HG02981 (cell line): ENCODE results near the gene NRXN3.
"Not testable (repeated sequence)": the region's sequence is repeated elsewhere in the genome, so short reads cannot be mapped to it uniquely, and the experiment has no call there.

Experiments
- ATAC-seq: cut with Tn5 transposase; IDR thresholded peaks from one replicate; pipeline ENCODE4 v1.9.1; 2021; ENCODE audit warnings: mild to moderate bottlenecking, moderate library complexity; ENCODE audit not compliant: unreplicated experiment

NRXN3 gene

DNA sequence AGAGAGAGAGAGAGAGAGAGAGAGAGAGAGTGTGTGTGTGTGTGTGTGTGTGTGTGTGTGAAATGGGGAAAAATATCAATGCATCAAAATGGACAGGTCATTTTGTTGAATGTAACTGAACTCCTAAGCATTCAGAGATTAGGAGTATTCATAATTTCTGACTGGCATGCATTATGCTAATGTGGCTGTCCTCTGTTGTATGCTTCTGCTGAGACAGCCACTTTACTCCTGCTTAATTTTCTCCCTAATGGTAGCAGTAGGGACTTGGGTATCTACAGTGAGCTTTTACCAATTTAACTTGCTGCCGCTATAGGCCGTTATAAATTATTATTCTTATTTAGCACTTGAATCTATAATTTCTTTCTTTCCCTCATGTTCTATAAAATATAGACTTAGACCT is 924.8 kb downstream of the NRXN3 start:
- no peak for ATAC-seq

DNA sequence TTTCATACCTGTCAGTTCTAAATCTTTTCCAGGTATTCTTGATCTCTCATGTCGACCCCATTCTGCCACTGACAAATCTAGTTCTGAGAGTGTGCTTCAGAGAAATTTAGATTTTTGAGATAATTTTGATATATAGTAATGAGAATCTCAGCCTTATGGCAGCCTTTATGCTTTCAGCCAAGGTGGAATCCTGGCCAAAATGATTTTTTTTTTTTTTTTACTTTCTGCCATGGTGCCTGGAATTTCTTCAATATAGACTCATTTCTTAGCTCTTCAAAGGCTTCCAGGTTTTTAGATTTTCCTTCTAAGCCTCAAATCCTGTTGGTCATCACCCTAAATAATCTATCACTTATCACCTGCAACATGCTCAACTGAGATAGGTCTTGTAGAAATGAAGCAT is 926.6 kb downstream of the NRXN3 start:
- ATAC-seq = no peak

DNA sequence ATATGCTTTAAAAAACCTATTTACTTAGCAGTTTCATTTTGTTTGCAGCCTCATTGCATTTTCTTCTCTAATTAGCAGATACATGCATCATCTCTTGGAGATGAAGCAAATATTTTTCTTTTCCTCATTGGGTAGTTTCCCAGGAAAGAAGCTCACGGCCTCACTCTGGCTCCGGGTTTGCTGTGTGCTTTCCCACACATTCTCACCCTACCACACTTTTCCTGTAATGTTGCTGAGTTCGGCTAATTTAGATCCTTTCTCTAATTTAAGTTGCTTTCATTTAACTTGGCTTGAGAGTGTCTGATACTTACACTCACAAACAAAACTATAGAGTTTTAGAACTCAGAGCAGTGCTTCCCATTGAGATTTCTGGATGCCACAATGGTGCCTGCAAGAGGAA is 928.2 kb downstream of the NRXN3 start:
- no peak for ATAC-seq

DNA sequence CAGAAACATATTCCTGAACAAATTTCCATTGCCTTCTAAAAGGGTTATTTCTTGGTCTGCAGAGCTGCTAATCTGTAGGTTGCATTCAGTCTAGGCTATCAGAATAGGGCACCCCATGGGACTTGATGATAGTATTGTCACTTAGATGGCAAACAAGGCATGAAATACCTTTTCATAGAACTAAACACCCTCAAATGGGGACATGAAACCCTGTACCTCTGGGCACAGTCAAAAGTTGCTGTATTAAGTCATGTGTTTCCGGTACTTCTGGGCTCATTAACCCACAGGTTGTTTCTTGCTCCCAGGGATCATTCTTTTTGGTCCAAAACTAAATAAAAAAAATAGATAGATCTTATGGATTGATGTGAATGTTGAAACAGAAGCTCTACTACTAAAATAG is 930.4 kb downstream of the NRXN3 start:
- ATAC-seq = no peak

DNA sequence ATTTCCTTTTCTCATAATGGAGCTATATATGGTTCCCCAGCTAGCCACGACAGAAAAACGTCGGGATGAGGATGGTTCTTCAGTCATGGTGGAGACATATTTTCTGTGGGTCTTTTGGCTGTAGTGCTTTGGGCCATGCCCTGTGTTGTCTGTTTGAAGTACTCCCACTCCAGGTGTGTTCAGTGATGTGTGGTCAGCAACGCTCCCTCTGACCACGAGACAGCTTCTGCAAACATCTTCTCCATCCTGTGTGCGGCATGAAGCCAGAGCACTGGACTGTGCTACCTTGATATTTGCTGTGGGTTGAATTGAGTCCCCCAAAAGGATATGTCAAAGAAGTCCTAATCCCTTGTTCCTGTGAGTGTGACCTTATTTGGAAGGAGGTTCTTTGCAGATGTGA is 931.2 kb downstream of the NRXN3 start:
- ATAC-seq = no peak

DNA sequence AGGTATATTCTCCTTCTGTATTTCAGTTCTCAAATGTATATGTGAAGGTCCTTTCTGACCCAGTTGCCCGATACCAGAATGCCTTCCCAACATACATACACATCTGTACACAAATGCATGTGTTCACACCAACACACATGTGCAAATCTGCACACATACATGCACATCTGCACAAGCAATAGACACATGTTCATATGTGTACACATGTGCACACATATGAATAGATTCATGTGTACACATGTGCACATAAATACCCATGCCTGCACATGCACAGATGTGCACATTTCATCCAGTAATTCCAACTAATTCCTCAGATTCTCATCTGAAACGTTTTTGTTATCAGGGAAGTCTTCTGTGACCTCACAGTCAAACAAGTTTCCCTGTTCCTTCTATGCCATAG is 933.6 kb downstream of the NRXN3 start:
- no peak for ATAC-seq

DNA sequence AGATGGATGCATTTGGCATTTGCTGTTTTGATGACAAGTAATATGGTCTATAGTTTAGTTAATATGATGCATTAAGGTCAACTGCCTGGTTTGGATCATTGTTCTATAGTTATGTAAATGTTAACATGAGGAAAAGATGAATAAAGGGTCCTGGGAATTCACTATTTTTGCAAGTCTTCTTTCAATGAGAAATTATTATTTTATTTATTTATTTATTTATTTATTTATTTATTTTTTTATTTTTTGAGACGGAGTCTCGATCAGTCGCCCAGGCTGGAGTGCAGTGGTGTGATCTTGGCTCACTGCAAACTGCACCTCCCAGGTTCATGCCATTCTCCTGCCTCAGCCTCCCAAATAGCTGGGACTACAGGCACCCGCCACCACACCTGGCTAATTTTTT is 940.4 kb downstream of the NRXN3 start:
- not testable (repeated sequence) for ATAC-seq

DNA sequence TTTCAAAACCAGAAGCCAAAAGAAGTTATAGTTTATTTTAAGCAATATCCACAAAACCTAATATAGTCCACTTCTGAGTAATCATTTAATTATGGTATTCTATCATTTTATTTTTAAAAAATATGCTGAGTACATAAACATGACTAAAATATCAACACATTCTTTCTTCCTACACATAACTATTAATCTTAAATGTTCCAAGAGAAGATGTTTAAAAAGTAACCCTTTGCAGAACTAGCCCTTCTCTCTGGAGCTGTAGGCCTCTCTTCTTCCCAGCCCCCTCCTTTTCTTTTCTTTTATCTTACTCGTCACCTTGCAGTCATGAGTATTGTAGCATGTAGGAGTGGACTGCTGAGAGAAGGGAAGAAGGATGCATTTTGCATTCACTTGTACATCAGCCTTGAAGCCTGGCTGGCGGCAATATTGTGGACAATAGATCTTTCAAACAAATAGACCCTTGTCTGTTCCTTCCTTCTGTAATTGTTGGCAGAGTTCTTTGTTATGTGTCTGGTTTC is 941.9 kb downstream of the NRXN3 start:
- no peak for ATAC-seq

DNA sequence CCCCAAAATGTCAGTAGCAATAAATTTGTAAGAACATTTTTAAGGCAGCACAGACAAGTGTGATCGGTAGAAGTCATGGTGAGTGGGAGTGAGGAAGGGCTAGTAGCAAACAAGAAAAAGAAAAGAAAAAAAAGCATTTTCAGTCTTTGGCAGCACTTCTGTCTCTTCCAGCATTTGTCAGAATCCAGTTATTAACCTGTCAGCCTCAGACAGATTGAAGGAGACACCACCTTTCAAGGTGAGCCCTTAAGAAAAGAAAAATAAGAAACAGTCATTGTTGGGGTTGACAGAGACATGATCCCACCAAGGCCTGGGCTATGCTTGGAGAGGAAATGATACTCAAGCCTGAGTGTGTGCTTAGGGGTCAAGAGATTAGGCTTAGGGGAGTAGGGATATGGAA is 947.4 kb downstream of the NRXN3 start:
- ATAC-seq = no peak

DNA sequence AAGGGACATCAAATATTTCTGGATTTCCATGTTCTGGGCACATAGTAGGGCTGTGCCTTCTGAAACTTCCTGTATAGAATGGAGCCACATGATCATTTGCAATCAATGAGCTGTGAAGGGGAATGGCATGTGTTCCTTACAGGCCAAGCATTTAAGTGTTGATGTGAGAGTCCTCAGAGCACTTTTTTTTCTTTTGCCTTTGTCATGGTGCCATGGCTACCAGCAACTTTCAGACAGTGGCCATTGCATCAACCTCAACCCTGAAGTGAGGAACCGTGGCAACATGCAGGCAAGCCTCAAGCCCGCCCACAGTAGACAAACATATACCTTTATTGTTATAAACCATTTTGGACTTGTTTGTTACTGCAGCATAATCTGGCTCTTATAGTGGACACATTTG is 948.1 kb downstream of the NRXN3 start:
- ATAC-seq = no peak

DNA sequence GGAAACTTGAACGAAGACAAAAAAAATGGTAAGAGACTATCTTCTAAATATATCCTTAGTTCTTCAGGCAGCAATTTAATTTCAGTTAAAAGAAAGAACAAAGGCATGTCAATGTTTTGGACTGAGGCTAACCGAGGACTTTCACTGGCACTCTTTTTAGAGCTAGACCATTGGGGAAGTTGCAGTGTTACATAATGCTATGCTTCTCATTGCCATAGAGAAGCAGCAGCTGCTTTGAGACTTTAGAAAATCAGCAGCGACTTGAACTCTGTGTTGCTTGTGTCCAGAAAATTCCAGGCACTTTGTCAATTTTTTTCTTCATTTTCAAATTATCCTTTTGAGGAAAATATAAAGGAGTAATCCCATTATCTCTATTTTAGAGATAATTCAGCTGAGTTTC is 964.2 kb downstream of the NRXN3 start:
- ATAC-seq = no peak

DNA sequence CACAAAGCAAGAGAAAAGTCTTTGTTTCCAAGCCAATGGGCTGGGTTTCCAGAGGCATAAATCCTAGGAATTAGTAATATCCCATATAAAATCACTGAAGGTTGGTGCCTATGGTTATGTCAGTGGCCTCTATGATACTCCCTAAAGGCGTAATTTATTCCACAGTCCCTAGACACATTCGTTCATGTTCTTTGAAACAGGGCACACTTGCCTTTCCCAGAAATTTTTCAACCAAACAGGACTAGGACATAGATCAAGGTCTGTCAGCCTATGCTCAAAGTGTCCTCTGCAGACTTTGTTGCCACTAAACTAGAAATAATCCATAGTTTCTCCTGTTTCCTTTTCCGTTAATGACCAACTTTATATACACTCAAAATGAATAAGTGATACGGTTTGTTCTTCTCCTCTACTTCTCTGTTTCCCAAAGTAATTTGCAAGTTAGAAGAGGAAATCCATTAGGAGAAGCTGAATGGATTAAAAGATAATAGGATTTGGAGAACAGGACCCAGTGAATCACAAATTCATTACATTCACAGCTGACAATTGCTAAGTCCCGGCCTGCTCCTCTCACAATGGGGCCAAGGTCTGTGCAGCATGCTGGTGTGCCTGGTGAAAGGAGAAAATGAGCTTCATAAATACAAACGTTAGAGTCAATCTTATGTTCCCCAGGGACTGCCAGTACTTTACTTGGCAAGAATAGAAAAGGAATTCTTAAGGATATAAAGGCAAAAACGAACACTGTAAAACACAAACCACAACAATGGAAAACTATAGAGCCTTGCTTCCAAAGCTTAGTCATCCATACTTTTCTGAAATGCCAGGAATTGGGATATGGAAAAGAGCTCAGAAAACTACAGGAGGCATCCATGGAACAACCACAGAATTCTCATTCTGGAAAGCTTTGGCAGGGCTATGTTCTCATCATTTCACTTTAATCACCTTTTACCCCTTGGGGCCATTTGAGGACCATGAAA is 966.2 kb downstream of the NRXN3 start:
- ATAC-seq = no peak

DNA sequence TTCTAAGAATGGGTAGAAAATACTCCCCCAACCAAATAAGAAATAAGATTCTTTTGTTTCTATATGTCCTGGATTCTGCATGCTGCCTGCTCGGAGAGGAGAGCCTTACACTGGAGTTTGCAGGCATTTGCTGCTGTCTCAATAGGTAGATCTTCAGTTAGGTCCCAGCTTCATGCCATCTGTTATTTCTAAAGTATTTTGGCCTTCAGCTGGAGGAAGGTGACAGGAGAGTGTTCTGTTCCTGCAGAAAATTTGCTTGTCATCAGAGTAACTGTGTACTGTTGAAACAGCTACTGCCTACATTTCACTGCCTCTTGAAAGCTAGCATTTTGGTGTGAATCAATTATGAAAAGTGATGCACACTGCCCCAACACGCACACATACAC is 966.9 kb downstream of the NRXN3 start:
- ATAC-seq = no peak

DNA sequence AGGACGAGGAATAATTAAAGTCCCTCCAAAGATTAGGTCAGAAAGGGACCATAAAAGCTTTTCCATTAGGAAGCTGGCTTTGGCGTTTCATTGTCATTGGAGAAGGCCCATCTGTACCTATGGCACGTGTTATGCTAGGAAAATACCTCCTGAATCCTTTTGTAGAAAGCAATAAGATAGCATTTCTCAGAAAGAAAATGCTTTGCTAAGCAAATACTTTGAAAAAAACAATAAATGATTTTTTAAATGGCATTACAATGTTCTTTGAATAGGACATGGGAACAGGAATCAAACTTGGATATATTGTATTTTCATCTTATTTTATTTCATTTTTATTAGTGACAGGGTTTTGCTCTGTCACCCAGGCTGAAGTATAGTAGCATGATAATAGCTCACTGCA is 967.7 kb downstream of the NRXN3 start:
- no peak for ATAC-seq

DNA sequence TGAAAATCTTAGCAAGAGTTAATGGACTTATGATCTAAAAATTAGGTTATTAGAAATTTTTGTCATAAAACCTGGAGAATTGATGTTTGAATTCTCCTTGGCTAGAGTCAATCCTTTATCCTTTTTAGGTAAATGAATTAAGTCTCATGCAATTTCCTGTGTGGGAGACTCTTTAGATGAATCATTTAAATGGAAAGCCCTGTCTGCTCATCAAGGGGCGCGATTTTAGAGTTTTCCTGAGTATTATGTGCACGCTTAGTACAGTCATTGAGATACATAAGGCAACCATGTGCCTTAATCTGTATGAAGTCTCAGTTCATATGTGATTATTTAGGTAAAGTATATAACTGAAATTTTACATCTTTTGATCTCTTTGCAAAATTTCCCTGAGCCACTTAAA is 974.7 kb downstream of the NRXN3 start:
- no peak for ATAC-seq

DNA sequence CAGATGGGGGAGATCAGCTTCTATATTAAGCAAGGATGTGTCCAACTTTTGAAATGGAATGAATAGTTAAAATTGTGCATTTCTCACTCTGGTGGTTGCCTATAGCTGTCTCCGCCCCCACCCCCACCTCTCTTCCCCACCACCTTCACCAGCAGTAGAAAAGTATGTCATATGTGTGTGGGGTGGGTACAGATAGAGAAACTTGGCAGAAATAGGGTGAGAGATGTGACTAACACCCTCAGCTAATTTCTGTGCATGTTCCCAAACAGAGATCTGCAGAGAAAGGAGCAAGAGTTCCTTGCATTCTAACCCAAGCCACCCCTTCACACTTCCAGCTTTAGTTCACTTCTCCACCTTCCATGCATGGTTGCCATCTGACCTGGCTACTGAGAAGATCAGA is 980.1 kb downstream of the NRXN3 start:
- ATAC-seq = no peak

DNA sequence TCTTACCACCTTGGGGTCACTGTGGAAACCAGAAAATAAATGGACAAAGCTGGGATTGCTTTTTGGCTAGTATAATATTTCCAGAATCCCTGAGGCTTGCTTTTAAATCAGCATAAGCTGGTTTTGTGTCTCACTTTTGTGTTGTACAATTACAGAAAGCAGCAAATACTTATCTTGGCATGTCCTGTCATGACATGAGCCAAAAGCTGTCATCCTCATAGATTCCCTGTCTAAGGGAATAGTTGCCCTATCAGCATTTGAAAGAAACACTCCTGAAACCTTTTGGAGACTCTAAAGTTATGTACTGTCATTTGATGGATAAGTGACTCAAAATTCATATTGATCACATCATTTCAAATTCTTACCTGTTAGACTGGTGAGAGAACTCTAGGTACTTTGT is 987.2 kb downstream of the NRXN3 start:
- ATAC-seq = no peak

DNA sequence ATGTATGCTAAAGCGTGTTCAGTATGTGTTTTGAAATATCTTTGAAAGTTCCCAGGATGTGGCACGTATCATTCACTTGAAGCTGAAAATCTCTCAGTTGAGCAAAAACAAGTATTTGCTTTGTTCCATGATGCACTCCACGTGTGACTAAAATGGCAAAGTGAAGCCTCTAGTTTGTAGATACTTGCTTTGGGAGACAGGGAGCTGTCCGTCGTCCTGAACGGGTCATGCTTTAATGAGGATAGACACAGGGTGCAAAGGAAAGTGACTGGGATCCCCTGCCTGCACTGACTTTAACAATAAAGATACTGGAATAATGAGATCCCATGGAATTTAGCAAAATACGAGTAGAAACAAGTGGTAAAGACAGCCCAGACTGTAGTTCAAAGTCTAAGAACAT is 991.4 kb downstream of the NRXN3 start:
- no peak for ATAC-seq

DNA sequence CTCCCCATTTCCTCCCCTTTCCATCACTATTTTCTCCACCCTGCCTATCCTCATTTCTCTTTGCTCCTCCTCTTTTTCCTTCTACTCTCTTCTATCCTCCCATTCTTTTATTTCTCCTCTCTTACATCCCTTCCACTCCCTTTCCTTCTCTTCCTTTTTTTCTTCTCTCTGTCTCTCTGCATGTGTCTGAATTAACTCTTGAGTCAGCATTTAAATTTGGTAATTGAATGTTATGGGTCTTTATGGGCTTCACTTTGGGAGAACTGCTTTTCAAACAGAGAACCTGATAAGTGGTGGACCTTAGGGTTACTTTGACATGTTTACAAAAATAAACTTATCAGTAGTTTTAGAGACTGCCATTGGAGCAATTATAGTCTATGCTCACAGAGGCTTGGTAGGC is 992.7 kb downstream of the NRXN3 start:
- no peak for ATAC-seq

DNA sequence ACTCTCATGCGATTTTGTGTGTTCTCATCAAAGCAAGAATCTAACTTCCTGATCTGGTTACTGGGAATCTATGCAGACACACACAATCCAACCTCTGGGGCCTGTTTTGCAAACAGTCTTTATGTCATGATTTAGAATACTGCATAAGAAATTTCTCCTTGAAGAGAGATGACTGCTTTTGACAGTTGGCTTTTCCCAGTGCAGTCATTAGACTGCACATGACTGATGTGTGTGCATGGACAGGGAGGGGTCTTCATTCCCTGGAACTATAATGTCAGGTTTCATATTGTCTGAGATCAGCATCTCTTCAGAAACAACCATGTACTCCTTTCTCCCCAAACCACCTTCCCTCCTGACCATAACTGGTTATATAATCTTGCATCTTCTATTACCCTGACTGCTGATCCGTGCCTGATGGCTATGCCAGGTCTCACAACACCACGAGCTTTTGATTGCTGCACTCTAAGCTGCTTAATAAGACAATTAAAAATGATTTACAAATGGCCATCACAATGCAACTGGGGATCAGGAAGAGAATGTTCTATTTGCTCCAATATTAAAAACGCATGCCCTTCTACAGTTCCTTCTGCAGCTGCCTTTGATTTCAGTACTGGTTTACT is 995.4 kb downstream of the NRXN3 start:
- ATAC-seq = no peak

DNA sequence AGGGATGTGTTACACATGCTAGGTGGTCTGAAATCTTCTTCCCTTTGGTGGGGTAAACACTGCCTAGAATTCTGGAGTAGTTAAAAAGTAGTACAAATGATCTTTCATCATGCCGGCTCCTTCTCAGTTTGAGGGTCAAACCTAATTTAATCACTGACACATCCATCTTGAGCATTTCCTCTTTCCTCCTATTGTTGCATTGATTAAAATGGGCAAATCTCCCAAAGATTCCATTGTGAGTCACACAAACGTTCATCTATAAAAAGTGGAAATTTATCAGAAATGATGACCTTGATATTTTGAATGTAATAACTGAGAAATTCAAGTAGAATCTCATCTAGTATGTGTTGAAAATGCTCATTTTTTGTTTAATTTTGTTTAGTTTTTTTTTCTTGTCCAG is 996.0 kb downstream of the NRXN3 start:
- ATAC-seq = no peak

DNA sequence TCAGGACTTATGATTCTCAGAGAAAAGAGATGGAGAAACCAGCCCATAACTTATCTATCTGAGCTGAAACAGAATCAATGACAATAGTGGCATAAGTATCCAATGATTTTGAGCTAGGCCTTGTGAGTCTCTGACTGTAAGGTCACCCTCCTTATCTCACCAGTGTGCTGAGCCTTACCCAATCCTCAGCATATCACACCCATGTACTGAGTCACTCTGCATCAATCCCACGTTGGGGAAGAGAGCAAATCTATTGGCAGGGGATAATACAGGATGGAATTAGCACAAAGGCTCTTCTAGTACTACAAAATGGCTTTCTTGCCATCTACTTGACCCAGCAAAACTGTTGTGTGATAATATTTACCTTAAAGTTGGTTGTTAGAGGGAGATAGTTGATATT is 997.8 kb downstream of the NRXN3 start:
- no peak for ATAC-seq
